ENCODE results near the gene DHX40. TPM values are rescaled to one million over a fixed set of nuclear protein-coding genes. Genes with fewer than 3 reads are reported as not detected.

Gene DHX40
- total RNA-seq, 1 experiment from 2014 or later: 23.3 TPM

DNA sequence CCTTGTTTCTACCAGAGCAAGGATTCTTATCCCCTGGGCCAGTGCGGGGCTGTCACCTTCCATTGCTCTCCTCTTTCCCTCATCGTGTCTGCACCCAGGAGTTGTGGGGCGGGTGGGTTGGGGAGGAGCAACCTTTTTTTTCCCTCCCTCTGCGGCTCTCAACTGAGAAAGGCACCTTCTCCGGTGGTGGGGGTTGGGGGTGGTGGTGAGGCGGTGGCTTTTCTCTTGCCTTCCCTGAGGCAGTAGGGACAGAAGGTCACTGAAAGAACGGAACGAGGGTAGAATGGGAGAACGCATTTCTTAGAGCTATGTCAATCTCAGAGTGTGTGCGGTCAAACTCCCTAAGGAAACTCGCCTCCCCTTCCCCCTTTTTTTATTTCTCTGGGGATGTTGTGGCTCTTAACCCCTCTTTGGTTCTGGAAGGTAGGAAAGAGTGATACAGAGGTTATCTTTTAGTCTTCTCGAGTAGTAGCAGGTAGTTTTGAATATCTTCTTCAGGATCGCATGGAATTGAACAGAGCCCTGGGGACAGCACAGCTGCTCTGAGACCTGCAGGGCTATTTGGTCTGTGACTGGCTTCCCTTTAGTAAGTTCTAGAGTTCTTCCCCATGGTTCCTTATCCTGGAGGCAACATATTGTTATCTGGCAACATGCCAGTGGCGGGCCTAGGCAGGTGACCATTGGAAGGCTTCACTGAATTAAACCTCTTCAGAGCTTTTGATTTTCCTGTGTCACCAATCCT lies 55.3 kb downstream of the DHX40 start:
- Mint-ChIP-seq H3K4me1 (ENCODE audit: insufficient read depth, unreplicated experiment) (peaks cover 28% of the 10 kb centered on the region), H3K4me3 (ENCODE audit: unreplicated experiment) (peak overlapping the region; percentile 98), H3K27ac (ENCODE audit: low read depth, unreplicated experiment) (peak overlapping the region; percentile 100), H3K27me3 (ENCODE audit: insufficient read depth, unreplicated experiment) (no peaks in the 10 kb centered on the region), H3K9me3 (ENCODE audit: unreplicated experiment) (no peaks in the 10 kb centered on the region), H3K36me3 (ENCODE audit: insufficient read depth, unreplicated experiment) (peaks cover 6% of the 10 kb centered on the region)
- TSS peak; percentile 42 for BruUV-seq (replicated peaks)
- intact Hi-C loops (cut with micrococcal nuclease): loop anchor here (5.0 kb wide), 1 partner anchor 87 kb away; the partner anchor contains the start of genes PTRH2 and VMP1
- CTCF ChIA-PET: interaction anchor here (0.5 to 0.9 kb wide), 3 partner anchors 8 to 303 kb away, joined by 3 read pairs; no protein-coding TSS in a partner anchor
- POLR2A ChIA-PET: interaction anchor here (0.6 to 7.4 kb wide), 18 partner anchors 13 to 692 kb away, joined by 3 to 91 read pairs (median 7); partner anchors contain the start of genes DHX40, PTRH2, RPS6KB1 and TUBD1
- peak; percentile 58 for DNase-seq (ENCODE audit: unreplicated experiment)
- TF ChIP-seq, protein P1, sequence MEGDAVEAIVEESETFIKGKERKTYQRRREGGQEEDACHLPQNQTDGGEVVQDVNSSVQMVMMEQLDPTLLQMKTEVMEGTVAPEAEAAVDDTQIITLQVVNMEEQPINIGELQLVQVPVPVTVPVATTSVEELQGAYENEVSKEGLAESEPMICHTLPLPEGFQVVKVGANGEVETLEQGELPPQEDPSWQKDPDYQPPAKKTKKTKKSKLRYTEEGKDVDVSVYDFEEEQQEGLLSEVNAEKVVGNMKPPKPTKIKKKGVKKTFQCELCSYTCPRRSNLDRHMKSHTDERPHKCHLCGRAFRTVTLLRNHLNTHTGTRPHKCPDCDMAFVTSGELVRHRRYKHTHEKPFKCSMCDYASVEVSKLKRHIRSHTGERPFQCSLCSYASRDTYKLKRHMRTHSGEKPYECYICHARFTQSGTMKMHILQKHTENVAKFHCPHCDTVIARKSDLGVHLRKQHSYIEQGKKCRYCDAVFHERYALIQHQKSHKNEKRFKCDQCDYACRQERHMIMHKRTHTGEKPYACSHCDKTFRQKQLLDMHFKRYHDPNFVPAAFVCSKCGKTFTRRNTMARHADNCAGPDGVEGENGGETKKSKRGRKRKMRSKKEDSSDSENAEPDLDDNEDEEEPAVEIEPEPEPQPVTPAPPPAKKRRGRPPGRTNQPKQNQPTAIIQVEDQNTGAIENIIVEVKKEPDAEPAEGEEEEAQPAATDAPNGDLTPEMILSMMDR (IDR thresholded peaks at IDR 0.05; ENCODE audit: unreplicated experiment): no peak

DNA sequence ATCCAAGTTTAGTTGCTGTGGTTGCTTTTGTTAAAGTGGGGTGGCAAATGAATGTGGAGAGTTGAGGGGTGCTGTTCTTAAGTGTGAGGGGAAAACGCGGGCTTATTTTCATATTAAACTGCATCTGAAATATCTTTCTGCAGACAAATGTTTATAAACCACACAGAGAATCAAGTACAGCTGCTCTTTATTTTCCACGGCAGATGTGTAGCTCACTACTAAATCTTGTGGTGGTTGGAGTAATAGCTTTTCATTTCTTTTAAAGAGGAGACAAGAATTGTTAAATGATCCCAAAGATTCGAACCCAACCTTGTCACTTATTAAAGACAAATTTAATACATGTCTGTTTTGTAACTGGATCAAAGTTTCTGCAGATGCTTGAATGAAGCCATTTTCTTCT lies 56.4 kb downstream of the DHX40 start:
- peak overlapping the region; percentile 98 for H3K4me3 Mint-ChIP-seq (ENCODE audit: unreplicated experiment)
- H3K27me3 Mint-ChIP-seq (ENCODE audit: insufficient read depth, unreplicated experiment): no peaks in the 10 kb centered on the region
- intact Hi-C loops (cut with micrococcal nuclease): loop anchor here (5.0 kb wide), 1 partner anchor 86 kb away; the partner anchor contains the start of genes PTRH2 and VMP1
- BruUV-seq (replicated peaks): no TSS peak
- ChIA-PET CTCF (interaction anchor here (0.9 kb wide), 1 partner anchor 10 kb away, joined by 3 read pairs; no protein-coding TSS in a partner anchor), POLR2A (interaction anchor here (0.8 to 7.4 kb wide), 9 partner anchors 13 to 466 kb away, joined by 3 to 91 read pairs (median 4); partner anchors contain the start of genes PTRH2 and VMP1)
- H3K27ac Mint-ChIP-seq (ENCODE audit: low read depth, unreplicated experiment): peak overlapping the region; percentile 100
- H3K36me3 Mint-ChIP-seq (ENCODE audit: insufficient read depth, unreplicated experiment): peaks cover 6% of the 10 kb centered on the region
- H3K4me1 Mint-ChIP-seq (ENCODE audit: insufficient read depth, unreplicated experiment): peaks cover 28% of the 10 kb centered on the region
- TF ChIP-seq, protein P1 (IDR thresholded peaks at IDR 0.05; ENCODE audit: unreplicated experiment): no peak
- DNase-seq (ENCODE audit: unreplicated experiment): no peak
- no peaks in the 10 kb centered on the region for H3K9me3 Mint-ChIP-seq (ENCODE audit: unreplicated experiment)

DNA sequence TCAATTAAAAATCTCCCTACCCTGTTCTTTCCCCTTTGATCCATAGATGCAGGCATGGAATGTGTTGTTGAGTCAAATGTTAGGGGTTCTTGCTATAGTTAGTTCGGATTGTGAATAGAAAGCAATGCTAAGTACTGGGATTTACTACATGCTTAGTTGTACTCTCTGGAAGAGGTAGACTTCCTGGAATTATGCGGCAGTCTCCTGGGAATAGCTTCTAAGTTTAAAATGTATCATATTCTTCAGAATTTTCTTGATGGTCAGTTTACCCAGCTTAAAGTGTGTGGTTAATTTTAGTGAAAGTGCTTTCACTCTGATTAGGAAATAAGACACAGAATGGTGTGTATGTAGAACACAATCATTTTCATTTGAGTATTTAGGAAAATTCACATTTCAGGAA lies 57.7 kb downstream of the DHX40 start:
- no TSS peak for BruUV-seq (replicated peaks)
- POLR2A ChIA-PET: interaction anchor here (2.0 to 7.4 kb wide), 4 partner anchors 12 to 85 kb away, joined by 7 to 91 read pairs (median 42); partner anchors contain the start of genes PTRH2 and VMP1
- H3K9me3 Mint-ChIP-seq (ENCODE audit: unreplicated experiment): no peaks in the 10 kb centered on the region
- H3K4me1 Mint-ChIP-seq (ENCODE audit: insufficient read depth, unreplicated experiment): peaks cover 35% of the 10 kb centered on the region
- no peaks in the 10 kb centered on the region for H3K27me3 Mint-ChIP-seq (ENCODE audit: insufficient read depth, unreplicated experiment)
- peak overlapping the region; percentile 98 for H3K4me3 Mint-ChIP-seq (ENCODE audit: unreplicated experiment)
- TF ChIP-seq, protein P1 (IDR thresholded peaks at IDR 0.05; ENCODE audit: unreplicated experiment): no peak
- CTCF ChIA-PET: interaction anchor here (1.4 kb wide), 1 partner anchor 15 kb away, joined by 4 read pairs; no protein-coding TSS in a partner anchor
- H3K27ac Mint-ChIP-seq (ENCODE audit: low read depth, unreplicated experiment): peak overlapping the region; percentile 39
- intact Hi-C loops (cut with micrococcal nuclease): loop anchor here (5.0 kb wide), 1 partner anchor 84 kb away; the partner anchor contains the start of genes PTRH2 and VMP1
- DNase-seq (ENCODE audit: unreplicated experiment): no peak
- H3K36me3 Mint-ChIP-seq (ENCODE audit: insufficient read depth, unreplicated experiment): peaks cover 6% of the 10 kb centered on the region

DNA sequence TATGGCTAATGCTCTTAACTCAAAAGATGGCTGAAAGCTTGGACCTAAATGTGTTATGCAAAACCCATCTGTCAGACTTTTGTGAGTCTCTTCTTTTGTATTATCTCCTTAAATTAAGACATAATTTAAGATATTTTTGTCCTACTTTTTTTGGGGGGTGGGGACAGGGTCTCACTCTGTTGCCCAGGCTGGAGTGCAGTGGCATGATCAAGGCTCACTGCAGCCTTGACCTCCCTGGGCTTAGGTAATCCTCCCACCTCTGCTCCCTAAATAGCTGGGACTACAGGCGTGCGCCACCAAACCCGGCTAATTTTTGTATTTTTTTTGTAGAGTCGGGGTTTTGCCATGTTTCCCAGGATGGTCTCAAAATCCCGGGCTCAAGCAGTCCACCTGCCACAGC lies 61.3 kb downstream of the DHX40 start:
- POLR2A ChIA-PET: no interaction called here
- no peak overlapping the region for H3K27ac Mint-ChIP-seq (ENCODE audit: low read depth, unreplicated experiment)
- TF ChIP-seq, protein P1 (IDR thresholded peaks at IDR 0.05; ENCODE audit: unreplicated experiment): no peak
- no peaks in the 10 kb centered on the region for H3K27me3 Mint-ChIP-seq (ENCODE audit: insufficient read depth, unreplicated experiment)
- no peaks in the 10 kb centered on the region for H3K9me3 Mint-ChIP-seq (ENCODE audit: unreplicated experiment)
- H3K4me3 Mint-ChIP-seq (ENCODE audit: unreplicated experiment): no peak overlapping the region
- CTCF ChIA-PET: no interaction called here
- peaks cover 25% of the 10 kb centered on the region for H3K36me3 Mint-ChIP-seq (ENCODE audit: insufficient read depth, unreplicated experiment)
- no TSS peak for BruUV-seq (replicated peaks)
- H3K4me1 Mint-ChIP-seq (ENCODE audit: insufficient read depth, unreplicated experiment): peaks cover 36% of the 10 kb centered on the region
- intact Hi-C loops (cut with micrococcal nuclease): no loop called here
- no peak for DNase-seq (ENCODE audit: unreplicated experiment)

Data from MCF 10A (cell line).